NCI-H146 treated with DMSO at 0.1 percent for 48 hours (cell line): Measurements from ENCODE around the gene OR6C70.

Source experiments
- DNase-seq: peaks from one replicate; lab custom pipeline; 2025; ENCODE audit not compliant: unreplicated experiment; lab: John Stamatoyannopoulos, UW

Gene OR6C70

DNA sequence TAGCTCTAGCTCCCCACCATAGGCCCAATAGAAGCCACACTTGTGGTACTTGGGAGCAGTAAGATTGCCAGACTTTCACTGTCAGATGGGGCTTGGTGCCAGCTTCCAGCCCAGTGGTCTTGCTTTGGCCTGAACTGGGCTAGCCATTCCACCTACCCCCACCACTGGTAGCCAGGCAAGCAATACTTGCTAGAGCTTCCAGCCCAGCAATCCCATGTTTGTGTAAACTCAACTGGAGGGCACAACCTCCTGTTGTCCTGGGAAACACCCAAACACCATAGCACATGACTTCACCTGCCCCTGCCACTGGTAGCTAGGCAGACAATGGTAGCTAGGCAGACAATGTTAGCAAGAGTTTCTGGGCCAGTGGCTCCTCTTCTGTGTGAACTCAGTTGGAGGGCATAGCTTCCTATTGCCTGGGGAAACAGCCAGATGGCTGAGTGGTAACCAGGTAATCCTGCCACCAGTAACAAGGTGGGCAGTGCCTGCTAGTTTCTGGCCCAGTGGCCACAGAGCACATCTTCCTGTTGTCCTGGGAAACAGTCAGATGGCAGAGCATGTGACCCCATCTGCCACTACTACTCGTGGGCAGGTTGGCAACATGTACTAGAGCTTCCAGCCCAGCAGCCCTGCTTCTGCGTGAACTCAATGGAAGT, 49.5 kb downstream of the OR6C70 start:
- no peak for DNase-seq
